Activated T-helper 2 cell treated with anti-CD3 and anti-CD28 coated beads, Interferon-gamma antibody, Interleukin-2, Interleukin-4, amounts not matched to agents 10 μg/mL and 5 μg/mL and 100 μg/mL, durations not matched to agents 14 hours and 24 hours and 36 hours (primary cell): ENCODE results near the gene PEF1. TPM values are rescaled to one million over a fixed set of nuclear protein-coding genes. Genes with fewer than 3 reads are reported as not detected.

ENCODE experiments used
- DNase-seq: peaks from one replicate; pipeline ENCODE4 v3.0.0; 2021; ENCODE audit warnings: low spot score
- H3K27ac Mint-ChIP-seq: one replicate; pipeline ENCODE4 v1.8.0; 2021; ENCODE audit warnings: mixed read lengths
- H3K27me3 Mint-ChIP-seq: one replicate; pipeline ENCODE4 v1.8.0; 2021; ENCODE audit warnings: low read depth, mixed read lengths
- H3K36me3 Mint-ChIP-seq: one replicate; pipeline ENCODE4 v1.8.0; 2021; ENCODE audit warnings: low read depth, mixed read lengths
- H3K4me1 Mint-ChIP-seq: one replicate; pipeline ENCODE4 v1.8.0; 2021; ENCODE audit warnings: low read depth, mixed read lengths
- H3K4me3 Mint-ChIP-seq: one replicate; pipeline ENCODE4 v1.8.0; 2021; ENCODE audit warnings: low read depth, mild to moderate bottlenecking, moderate library complexity, mixed read lengths
- H3K9me3 Mint-ChIP-seq: one replicate; pipeline ENCODE4 v1.8.0; 2021; ENCODE audit warnings: mixed read lengths
- intact Hi-C: fragments of 100-400 bp; cut with micrococcal nuclease; formaldehyde crosslinking; loops from one replicate; pipeline ENCODE4 v1.15.1; 2023
- total RNA-seq: library from RNA; stranded (reverse); gene quantifications from 2 replicates; pipeline ENCODE4 v1.2.3, GENCODE V29; 2022

PEF1 gene
- total RNA-seq, 1 donor from 2014 or later = 56.5 TPM

DNA sequence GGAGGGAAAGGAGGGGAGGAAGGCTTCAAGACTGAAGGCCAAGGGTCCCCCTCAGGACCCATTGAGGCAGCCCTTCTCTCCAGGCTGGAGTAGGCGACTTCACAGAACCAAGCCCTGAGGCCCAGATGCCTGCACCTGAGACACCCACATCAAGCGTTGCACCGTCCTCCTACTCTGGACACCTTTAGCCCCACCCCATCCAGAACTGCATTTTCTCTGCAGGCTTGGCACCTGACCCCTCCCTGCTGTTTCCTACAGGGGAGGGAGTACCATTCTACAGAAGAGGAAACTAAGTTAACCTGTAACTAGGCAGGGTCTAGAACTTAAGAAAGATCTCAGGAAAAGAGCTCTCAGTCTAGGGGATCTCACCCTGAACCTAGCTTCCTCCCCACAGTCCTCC is 12.0 kb downstream of the PEF1 start:
- Mint-ChIP-seq H3K27me3 (no peaks in the 10 kb centered on the region), H3K9me3 (no peaks in the 10 kb centered on the region), H3K4me3 (no peak overlapping the region), H3K27ac (no peak overlapping the region), H3K36me3 (peaks cover 34% of the 10 kb centered on the region), H3K4me1 (no peaks in the 10 kb centered on the region)
- DNase-seq = no peak
- intact Hi-C loops = no loop called here

DNA sequence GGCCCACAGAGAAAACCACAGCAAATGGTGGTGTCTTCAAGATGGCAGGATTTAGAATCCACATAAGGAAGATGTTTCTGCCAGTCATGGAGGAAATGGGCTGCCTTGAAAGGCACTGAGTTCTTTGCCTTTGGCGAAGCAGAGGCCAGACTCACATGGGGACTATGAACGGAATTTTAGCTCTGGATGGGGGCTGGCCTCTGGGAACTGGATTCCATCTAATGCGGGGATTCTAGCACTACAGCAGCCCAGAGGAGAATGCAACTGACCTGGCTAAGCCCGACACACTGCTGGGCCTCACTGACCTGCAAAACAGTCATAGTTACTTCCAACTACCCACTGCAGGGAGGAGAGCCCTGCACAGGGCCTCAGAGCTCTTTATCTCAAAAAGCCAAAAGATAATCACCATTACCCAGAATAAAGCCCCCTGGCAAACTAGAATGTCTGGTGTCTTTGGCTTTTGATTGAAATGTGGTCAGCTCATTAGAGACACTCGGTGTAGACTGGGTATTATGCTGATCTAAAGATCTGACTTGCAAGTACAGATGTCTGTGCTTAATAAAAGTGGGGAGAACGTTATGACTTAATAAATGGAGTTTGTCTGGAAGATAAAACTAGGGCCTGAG is 15.6 kb downstream of the PEF1 start:
- no peak for DNase-seq
- peaks cover 29% of the 10 kb centered on the region for H3K36me3 Mint-ChIP-seq
- H3K9me3 Mint-ChIP-seq = no peaks in the 10 kb centered on the region
- no peak overlapping the region for H3K27ac Mint-ChIP-seq
- intact Hi-C loops = no loop called here
- H3K4me3 Mint-ChIP-seq = no peak overlapping the region
- H3K27me3 Mint-ChIP-seq = no peaks in the 10 kb centered on the region
- H3K4me1 Mint-ChIP-seq = peaks cover 5% of the 10 kb centered on the region

DNA sequence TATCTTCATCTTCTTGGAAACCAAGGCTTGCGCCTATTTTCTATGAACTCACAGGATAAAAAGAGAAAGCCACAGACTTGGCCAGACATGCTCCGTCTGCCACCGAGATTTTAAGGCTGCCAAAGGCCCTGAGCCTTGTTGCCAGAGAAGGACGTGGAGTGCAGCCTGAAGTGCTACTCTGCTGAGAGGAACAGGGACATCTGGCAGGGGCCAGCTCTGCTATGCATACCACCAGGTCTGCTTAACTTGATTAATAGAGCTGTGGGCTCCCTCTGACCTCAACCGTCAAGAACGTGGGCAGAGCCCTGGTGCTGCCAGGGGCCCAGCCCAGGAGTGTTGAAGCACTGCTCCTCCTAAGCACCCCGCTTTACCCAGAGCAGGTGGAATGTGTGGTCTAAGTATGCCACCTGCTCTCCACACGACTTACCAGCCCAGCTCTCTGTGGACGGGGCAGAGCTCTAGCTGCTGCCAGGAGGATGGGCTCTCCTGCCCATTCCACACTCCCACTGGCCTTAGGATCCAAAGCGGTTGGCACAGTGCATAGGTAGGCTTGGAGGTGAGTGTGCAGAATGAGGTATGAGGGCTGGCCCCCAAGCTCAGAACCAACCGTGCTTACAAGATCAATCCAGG is 16.6 kb downstream of the PEF1 start:
- DNase-seq = no peak
- peaks cover 5% of the 10 kb centered on the region for H3K4me1 Mint-ChIP-seq
- no peaks in the 10 kb centered on the region for H3K27me3 Mint-ChIP-seq
- peaks cover 29% of the 10 kb centered on the region for H3K36me3 Mint-ChIP-seq
- H3K9me3 Mint-ChIP-seq = no peaks in the 10 kb centered on the region
- no peak overlapping the region for H3K27ac Mint-ChIP-seq
- H3K4me3 Mint-ChIP-seq = no peak overlapping the region
- intact Hi-C loops = no loop called here

DNA sequence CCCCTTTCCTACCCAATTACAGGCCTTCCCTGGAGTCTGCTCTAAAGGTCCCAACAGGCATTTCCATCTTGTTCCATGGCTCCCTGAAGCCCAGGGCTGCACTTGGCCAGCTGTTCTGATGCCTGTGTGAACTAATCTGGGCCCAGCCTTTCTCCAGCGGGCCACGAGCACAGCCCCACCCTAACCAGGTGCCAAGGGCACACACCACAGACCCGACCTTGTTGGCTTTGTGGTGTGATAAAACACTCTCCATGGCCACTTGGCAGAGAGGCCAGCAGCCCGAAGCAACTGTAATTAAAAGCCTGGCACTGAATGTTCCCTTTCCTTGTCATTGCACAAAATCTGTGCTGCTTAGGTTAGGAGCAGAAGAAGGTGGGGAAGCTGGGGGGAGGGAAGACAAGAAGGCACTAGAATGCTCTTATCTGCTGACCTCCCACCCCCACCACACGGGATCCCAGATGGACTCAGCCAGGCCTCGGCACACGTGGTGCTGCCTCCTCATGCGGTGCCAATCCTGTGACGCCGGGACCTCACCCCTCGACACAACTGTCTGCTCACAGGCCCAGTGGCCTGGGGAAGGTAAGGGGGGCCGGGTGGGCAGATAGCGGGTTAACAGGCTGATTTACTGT is 17.3 kb downstream of the PEF1 start:
- Mint-ChIP-seq H3K27ac (no peak overlapping the region), H3K4me3 (no peak overlapping the region)
- intact Hi-C loops = no loop called here

DNA sequence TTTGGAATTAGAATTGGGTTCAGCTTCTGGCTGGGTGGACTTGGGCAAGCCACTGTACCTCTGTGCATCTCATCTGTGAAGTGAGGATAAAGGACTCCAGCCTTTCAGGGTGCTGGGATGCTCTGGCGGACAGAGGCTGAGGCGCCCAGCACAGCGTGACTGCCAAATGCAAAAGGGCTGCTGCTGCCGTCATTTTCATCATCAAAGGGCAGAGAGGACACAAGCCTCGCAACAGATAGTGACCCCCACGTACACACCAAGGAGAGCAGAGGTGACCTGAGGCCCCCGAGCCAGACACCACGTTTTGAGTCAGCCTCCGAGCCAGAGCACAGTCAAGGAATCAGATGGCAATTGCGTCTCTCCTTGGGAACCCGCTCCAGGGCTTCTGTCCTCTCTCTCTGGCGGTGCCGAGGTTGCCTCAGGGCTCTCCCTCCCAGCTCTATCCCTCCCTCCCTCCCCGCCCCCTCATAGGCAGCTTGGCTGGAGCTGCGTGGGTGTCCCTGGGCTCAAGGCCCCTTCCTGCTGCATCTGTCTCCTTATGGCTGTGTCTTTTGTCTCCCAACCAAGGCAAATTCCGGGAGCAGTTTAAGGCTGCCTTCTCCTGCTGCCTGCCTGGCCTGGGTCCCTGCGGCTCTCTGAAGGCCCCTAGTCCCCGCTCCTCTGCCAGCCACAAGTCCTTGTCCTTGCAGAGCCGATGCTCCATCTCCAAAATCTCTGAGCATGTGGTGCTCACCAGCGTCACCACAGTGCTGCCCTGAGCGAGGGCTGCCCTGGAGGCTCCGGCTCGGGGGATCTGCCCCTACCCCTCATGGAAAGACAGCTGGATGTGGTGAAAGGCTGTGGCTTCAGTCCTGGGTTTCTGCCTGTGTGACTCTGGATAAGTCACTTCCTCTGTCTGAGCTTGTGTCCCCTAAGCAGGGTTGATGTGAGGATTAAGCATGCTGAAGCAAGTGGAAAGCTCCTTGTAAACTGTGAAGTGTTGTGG is 18.2 kb downstream of the PEF1 start:
- peaks cover 5% of the 10 kb centered on the region for H3K4me1 Mint-ChIP-seq
- peaks cover 29% of the 10 kb centered on the region for H3K36me3 Mint-ChIP-seq
- DNase-seq = no peak
- H3K27ac Mint-ChIP-seq = no peak overlapping the region
- no peaks in the 10 kb centered on the region for H3K9me3 Mint-ChIP-seq
- no peaks in the 10 kb centered on the region for H3K27me3 Mint-ChIP-seq
- H3K4me3 Mint-ChIP-seq = no peak overlapping the region
- intact Hi-C loops = no loop called here

More for the DNA sequence above, 17.3 kb downstream of the PEF1 start:
- H3K4me1 Mint-ChIP-seq = peaks cover 5% of the 10 kb centered on the region
- no peak for DNase-seq
- H3K36me3 Mint-ChIP-seq = peaks cover 29% of the 10 kb centered on the region
- no peaks in the 10 kb centered on the region for H3K9me3 Mint-ChIP-seq
- no peaks in the 10 kb centered on the region for H3K27me3 Mint-ChIP-seq

DNA sequence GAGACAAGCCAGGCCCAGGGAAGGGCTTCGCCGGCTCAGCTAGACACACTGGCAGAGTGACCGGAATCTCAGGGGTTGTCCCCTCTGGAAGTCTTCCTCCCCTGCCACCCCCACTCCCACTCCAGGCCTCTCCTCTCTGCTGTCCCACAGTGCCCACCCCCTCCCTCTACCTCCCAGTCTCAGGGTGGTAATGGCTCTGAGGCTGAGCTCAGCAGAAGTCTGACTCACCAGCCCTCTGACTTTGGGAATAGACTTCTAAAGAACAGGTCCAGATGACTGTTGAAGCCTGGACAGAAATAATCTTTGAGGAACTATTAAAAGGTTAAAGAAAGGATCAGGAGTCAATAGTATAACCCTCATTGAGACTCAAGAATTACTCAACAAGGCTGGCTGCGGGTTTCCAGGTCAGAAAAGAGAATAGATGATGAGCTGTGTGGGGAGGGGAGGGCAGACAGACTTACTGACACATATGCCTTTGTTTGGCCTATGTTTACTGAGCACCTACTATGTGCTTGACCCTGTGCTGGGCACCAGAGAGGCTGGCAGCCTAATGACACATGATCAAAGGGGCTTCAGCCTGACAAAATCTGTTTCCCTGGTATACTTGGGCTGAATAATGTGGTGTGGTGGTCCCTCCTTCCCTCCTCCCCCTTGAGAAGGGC is 19.0 kb downstream of the PEF1 start:
- intact Hi-C loops = no loop called here
- no peak for DNase-seq
- H3K27ac Mint-ChIP-seq = no peak overlapping the region
- H3K9me3 Mint-ChIP-seq = no peaks in the 10 kb centered on the region
- H3K4me3 Mint-ChIP-seq = no peak overlapping the region
- peaks cover 5% of the 10 kb centered on the region for H3K4me1 Mint-ChIP-seq
- peaks cover 26% of the 10 kb centered on the region for H3K36me3 Mint-ChIP-seq
- no peaks in the 10 kb centered on the region for H3K27me3 Mint-ChIP-seq

DNA sequence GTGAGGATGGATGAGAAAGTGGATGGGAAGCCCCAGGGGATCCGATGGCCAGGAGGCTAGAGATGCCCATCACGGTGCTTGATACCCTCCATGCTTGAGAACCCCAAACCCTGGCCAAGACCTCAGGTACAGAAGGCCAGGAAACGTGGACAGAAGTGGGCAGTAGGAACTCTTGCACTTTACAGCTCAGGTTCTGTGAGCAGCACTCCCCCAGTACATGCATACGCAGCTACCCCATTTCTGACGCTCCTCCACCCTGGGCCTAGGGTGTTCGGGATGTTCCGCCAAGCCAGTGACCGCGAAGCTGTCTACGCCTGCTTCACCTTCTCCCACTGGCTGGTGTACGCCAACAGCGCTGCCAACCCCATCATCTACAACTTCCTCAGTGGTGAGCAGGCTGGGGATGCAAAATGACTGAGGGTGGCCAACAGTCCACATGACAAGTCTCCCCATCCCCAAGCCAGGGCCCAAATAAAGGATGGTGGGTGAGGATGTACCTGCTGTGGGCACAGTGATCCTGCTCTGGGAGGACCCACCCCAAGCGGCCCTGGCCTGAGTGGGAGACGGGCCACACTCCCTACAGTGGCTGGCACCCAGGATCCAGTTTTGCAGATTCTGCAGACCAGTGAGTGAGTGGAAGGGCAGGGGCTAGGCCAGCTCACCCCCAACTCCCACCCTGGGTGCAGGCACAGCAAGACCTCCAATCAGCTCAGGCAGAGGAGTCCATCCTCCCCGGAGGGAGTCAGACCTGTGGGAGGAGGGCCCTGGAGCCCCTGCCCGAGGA is 19.8 kb downstream of the PEF1 start:
- H3K27me3 Mint-ChIP-seq = no peaks in the 10 kb centered on the region
- no peaks in the 10 kb centered on the region for H3K9me3 Mint-ChIP-seq
- no peak overlapping the region for H3K27ac Mint-ChIP-seq
- no peak overlapping the region for H3K4me3 Mint-ChIP-seq
- intact Hi-C loops = no loop called here
- peaks cover 20% of the 10 kb centered on the region for H3K36me3 Mint-ChIP-seq
- DNase-seq = no peak
- H3K4me1 Mint-ChIP-seq = peaks cover 5% of the 10 kb centered on the region

DNA sequence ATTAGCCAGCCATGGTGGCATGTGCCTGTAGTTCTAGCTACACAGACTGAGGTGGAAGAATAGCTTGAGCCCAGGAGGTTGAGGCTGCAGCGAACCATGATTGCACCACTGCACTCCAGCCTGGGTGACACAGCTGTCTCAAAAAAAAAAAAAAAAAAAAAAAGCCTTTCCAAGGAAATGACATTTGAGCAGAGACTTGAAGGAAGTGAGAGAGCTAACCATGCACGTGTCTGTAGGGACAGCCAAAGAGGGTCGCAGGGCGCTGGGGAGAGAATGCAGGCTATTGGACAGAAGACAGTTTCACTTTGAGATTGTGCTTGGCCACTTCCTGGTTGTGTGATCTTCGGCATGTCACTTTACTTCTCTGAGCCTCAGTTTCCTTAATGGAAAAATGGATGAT is 20.4 kb downstream of the PEF1 start:
- no peak overlapping the region for H3K4me3 Mint-ChIP-seq
- intact Hi-C loops = no loop called here

DNA sequence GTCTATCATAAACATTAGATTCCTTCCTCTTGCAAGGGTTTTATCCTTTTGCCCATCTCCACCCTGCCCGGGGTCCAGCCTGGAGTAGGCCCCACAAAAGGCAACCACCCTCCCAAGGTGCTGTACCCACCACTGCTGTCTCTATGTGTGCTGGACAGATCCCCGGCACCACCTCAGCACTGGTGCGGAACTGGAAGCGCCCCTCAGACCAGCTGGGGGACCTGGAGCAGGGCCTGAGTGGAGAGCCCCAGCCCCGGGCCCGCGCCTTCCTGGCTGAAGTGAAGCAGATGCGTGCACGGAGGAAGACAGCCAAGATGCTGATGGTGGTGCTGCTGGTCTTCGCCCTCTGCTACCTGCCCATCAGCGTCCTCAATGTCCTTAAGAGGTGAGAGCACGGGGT is 21.3 kb downstream of the PEF1 start:
- no peak overlapping the region for H3K27ac Mint-ChIP-seq
- H3K9me3 Mint-ChIP-seq = no peaks in the 10 kb centered on the region
- H3K4me3 Mint-ChIP-seq = no peak overlapping the region
- DNase-seq = no peak
- H3K4me1 Mint-ChIP-seq = peaks cover 5% of the 10 kb centered on the region
- H3K27me3 Mint-ChIP-seq = peaks cover 7% of the 10 kb centered on the region
- intact Hi-C loops = no loop called here
- H3K36me3 Mint-ChIP-seq = peaks cover 4% of the 10 kb centered on the region

More for the DNA sequence above, 20.4 kb downstream of the PEF1 start:
- no peak overlapping the region for H3K27ac Mint-ChIP-seq
- H3K27me3 Mint-ChIP-seq = no peaks in the 10 kb centered on the region
- H3K36me3 Mint-ChIP-seq = peaks cover 13% of the 10 kb centered on the region
- no peak for DNase-seq
- no peaks in the 10 kb centered on the region for H3K9me3 Mint-ChIP-seq
- peaks cover 5% of the 10 kb centered on the region for H3K4me1 Mint-ChIP-seq

DNA sequence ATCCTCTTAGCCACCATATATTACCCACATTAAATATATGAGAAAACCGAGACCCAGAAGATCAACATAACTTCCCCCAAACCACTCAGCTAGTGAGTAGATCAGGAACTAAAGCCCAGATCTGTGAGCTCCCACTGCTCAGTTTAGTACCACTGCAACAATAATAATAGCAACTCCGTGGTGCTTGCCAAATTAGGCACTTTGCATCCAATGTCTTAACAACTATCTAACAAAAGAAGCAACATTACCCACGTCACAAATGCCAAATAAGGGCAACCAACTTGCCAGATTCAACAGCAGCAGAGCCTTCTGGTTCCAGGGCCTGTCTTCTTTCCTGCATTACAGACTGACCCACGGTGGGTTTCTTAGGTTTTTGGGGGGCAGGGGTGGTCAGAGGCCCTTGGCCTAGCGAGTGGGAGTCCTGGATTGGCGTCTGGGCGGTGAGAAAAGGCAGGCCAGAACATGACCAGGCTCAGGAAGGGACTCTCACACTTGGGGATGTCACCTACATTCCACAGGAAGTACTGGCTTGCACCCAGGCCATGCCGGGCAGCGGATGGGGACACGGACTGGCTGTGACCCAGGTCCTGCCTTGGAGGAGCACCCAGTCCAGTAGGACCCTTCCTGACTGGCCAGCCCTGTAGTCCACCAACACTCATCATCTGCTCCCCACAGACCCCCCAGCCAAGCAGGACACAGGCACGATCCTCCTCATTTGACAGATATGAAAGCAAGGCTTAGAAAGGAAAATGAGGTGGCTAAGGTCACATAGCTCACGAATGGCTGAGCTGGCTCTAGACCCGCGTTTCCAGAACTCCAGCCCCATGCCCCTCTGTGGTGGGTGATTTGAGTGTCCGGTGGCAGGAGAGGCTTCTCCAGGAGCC is 22.6 kb downstream of the PEF1 start:
- Mint-ChIP-seq H3K36me3 (no peaks in the 10 kb centered on the region), H3K4me1 (peaks cover 5% of the 10 kb centered on the region), H3K27me3 (peaks cover 10% of the 10 kb centered on the region), H3K27ac (no peak overlapping the region), H3K9me3 (no peaks in the 10 kb centered on the region), H3K4me3 (no peak overlapping the region)
- intact Hi-C loops = no loop called here
- no peak for DNase-seq

DNA sequence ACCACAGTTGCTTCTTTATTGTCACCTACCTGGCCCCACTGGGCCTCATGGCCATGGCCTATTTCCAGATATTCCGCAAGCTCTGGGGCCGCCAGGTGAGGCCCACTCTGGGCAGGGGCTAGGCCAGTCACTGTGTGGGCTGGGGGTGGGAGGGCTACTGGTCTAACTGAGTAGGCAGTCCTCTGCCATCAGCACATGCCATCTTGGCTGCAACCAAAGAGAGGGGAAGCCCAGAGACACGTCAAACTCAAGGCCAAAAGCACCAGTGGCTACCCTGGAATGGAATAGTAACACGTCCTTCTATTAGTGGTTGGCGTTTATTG is 23.2 kb downstream of the PEF1 start:
- DNase-seq = no peak
- intact Hi-C loops = no loop called here
- peaks cover 5% of the 10 kb centered on the region for H3K4me1 Mint-ChIP-seq
- H3K36me3 Mint-ChIP-seq = no peaks in the 10 kb centered on the region
- H3K27me3 Mint-ChIP-seq = peaks cover 16% of the 10 kb centered on the region
- no peak overlapping the region for H3K4me3 Mint-ChIP-seq
- no peaks in the 10 kb centered on the region for H3K9me3 Mint-ChIP-seq
- H3K27ac Mint-ChIP-seq = no peak overlapping the region
